Sigmoid colon (tissue), 4 donors: Measurements from ENCODE around the gene ANKRD36C.
"Not testable (repeated sequence)": the region's sequence is repeated elsewhere in the genome, so short reads cannot be mapped to it uniquely, and the experiment has no call there.

Experiments
- POLR2AphosphoS5 ChIP-seq, 4 donors: sonication (generic); formaldehyde crosslinking; IDR thresholded peaks; one replicate each; pipeline ENCODE4 v1.6.1; 2017; ENCODE audit warnings: antibody characterized with exemption in 4 of 4
- TF ChIP-seq, protein P1 (sequence below), 4 experiments: fragments of 450-650 bp in 3 of 4; fragments of 200-600 bp in 1 of 4; IDR thresholded peaks; one replicate each; pipeline ENCODE4 v1.5.1; 2016 to 2019; ENCODE audit warnings: antibody characterized with exemption in 4 of 4, mild to moderate bottlenecking in 3 of 4, moderate library complexity in 2 of 4

DNA sequence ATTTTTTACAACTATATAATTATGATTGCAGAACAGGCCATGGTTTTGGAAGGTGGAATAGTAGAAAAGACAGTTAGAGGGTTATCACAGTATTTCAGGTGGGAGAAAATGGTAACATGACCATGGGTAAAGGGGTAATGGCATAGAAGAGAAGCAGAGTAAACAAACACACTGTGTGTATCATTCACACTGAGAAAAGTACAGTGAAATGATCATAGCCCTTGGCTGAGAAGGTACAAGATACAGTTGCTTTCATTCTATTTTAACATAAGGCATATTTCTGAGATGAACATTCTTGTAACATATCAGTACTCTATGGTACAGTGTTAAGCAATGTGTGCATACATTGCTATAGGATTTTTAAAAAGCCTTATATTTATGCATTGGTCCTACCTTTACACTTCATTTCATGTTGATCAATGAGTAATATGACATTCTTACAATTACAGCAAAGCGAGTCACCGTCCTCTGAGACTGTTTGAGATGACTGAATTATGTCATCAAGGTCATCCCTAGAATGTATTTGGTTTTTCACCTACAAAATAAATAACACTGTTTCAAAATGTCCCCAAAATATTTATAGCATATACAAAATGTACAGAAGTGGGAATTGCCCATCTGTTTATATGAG is 124.5 kb downstream of the ANKRD36C start:
- TF ChIP-seq, protein P1, sequence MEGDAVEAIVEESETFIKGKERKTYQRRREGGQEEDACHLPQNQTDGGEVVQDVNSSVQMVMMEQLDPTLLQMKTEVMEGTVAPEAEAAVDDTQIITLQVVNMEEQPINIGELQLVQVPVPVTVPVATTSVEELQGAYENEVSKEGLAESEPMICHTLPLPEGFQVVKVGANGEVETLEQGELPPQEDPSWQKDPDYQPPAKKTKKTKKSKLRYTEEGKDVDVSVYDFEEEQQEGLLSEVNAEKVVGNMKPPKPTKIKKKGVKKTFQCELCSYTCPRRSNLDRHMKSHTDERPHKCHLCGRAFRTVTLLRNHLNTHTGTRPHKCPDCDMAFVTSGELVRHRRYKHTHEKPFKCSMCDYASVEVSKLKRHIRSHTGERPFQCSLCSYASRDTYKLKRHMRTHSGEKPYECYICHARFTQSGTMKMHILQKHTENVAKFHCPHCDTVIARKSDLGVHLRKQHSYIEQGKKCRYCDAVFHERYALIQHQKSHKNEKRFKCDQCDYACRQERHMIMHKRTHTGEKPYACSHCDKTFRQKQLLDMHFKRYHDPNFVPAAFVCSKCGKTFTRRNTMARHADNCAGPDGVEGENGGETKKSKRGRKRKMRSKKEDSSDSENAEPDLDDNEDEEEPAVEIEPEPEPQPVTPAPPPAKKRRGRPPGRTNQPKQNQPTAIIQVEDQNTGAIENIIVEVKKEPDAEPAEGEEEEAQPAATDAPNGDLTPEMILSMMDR (IDR thresholded peaks at IDR 0.05), result not testable (repeated sequence)
- not testable (repeated sequence) for TF ChIP-seq POLR2AphosphoS5 (IDR thresholded peaks at IDR 0.05)
